WTC11 (cell line): ENCODE results near the gene ANKRD13C. TPM values are rescaled to one million over a fixed set of nuclear protein-coding genes. Genes with fewer than 3 reads are reported as not detected.

Source experiments
- ATAC-seq: fragments of 200-7000 bp; cut with Tn5 transposase; 2 replicates; pipeline ENCODE4 v1.10.0; 2021; ENCODE audit warnings: mild to moderate bottlenecking, moderate library complexity
- CTCF ChIA-PET: fragments of 300-600 bp; sonication (Branson Sonifier 250); formaldehyde crosslinking; loops from one replicate; lab custom pipeline; 2021; ENCODE audit warnings: antibody characterized with exemption; lab: Charles Lee
- POLR2A ChIA-PET: fragments of 350-600 bp; sonication (Branson Sonifier 250); formaldehyde crosslinking; loops from one replicate; lab custom pipeline; 2021; ENCODE audit warnings: antibody characterized with exemption; lab: Charles Lee
- DNase-seq: peaks from one replicate; pipeline ENCODE4 v3.0.0; 2021; ENCODE audit warnings: low spot score
- H3K27ac Mint-ChIP-seq: 2 replicates; pipeline ENCODE4 v1.8.0; 2021; ENCODE audit warnings: mixed read lengths
- H3K27me3 Mint-ChIP-seq: 2 replicates; pipeline ENCODE4 v1.8.0; 2021; ENCODE audit warnings: low read depth, mild to moderate bottlenecking, moderate library complexity, mixed read lengths
- H3K36me3 Mint-ChIP-seq: 2 replicates; pipeline ENCODE4 v1.8.0; 2021; ENCODE audit warnings: mixed read lengths
- H3K4me1 Mint-ChIP-seq: 2 replicates; pipeline ENCODE4 v1.8.0; 2022; ENCODE audit warnings: mixed read lengths
- H3K4me3 Mint-ChIP-seq: 2 replicates; pipeline ENCODE4 v1.8.0; 2021; ENCODE audit warnings: mild to moderate bottlenecking, moderate library complexity, mixed read lengths
- H3K9me3 Mint-ChIP-seq: 2 replicates; pipeline ENCODE4 v1.8.0; 2021; ENCODE audit warnings: mixed read lengths
- AR ChIP-seq: fragments of 250-450 bp; sonication (Bioruptor Pico); IDR thresholded peaks from 2 replicates; pipeline ENCODE4 v1.9.0; 2021; ENCODE audit warnings: mild to moderate bottlenecking
- ARID4B ChIP-seq: sonication (generic); formaldehyde crosslinking; IDR thresholded peaks from 2 replicates; pipeline ENCODE4 v1.8.0; 2023; ENCODE audit warnings: missing genetic modification reagents, mild to moderate bottlenecking, borderline replicate concordance
- E2F5 ChIP-seq: sonication (generic); formaldehyde crosslinking; IDR thresholded peaks from 2 replicates; pipeline ENCODE4 v1.8.1; 2022; ENCODE audit warnings: mild to moderate bottlenecking, moderate library complexity, missing genetic modification reagents
- ELF4 ChIP-seq: sonication (generic); formaldehyde crosslinking; IDR thresholded peaks from 2 replicates; pipeline ENCODE4 v1.8.1; 2022; ENCODE audit warnings: low read depth, mild to moderate bottlenecking, moderate library complexity, missing genetic modification reagents
- ERG ChIP-seq: fragments of 250-450 bp; sonication (Bioruptor Pico); IDR thresholded peaks from 2 replicates; pipeline ENCODE4 v1.8.0; 2021; ENCODE audit warnings: mild to moderate bottlenecking
- HMGXB4 ChIP-seq: sonication (generic); formaldehyde crosslinking; IDR thresholded peaks from 2 replicates; pipeline ENCODE4 v1.8.1; 2023; ENCODE audit warnings: mild to moderate bottlenecking, moderate library complexity, missing genetic modification reagents
- MAX ChIP-seq: sonication (generic); formaldehyde crosslinking; IDR thresholded peaks from 2 replicates; pipeline ENCODE4 v1.8.0; 2022; ENCODE audit warnings: mild to moderate bottlenecking, missing genetic modification reagents
- NFATC4 ChIP-seq: fragments of 250-450 bp; sonication (Bioruptor Pico); IDR thresholded peaks from 2 replicates; pipeline ENCODE4 v1.9.0; 2021; ENCODE audit warnings: mild to moderate bottlenecking
- NR3C1 ChIP-seq: sonication (generic); formaldehyde crosslinking; conservative IDR thresholded peaks from 2 replicates; pipeline ENCODE4 v1.8.1; 2023; ENCODE audit warnings: low read depth, mild to moderate bottlenecking, missing genetic modification reagents
- RELA ChIP-seq: sonication (generic); formaldehyde crosslinking; IDR thresholded peaks from 2 replicates; pipeline ENCODE4 v1.8.1; 2022; ENCODE audit warnings: missing genetic modification reagents, mild to moderate bottlenecking, borderline replicate concordance
- RORB ChIP-seq: fragments of 250-450 bp; sonication (Bioruptor Pico); IDR thresholded peaks from 2 replicates; pipeline ENCODE4 v1.9.0; 2021; ENCODE audit warnings: mild to moderate bottlenecking
- TEAD1 ChIP-seq: sonication (generic); formaldehyde crosslinking; IDR thresholded peaks from 2 replicates; pipeline ENCODE4 v1.8.0; 2022; ENCODE audit warnings: mild to moderate bottlenecking, missing genetic modification reagents
- ZNF219 ChIP-seq: sonication (generic); formaldehyde crosslinking; IDR thresholded peaks from 2 replicates; pipeline ENCODE4 v1.8.0; 2023; ENCODE audit warnings: missing genetic modification reagents, mild to moderate bottlenecking, borderline replicate concordance
- ZNF232 ChIP-seq: sonication (generic); formaldehyde crosslinking; IDR thresholded peaks from 2 replicates; pipeline ENCODE4 v1.8.0; 2022; ENCODE audit warnings: mild to moderate bottlenecking, missing genetic modification reagents
- ZNF263 ChIP-seq: sonication (generic); formaldehyde crosslinking; IDR thresholded peaks from 2 replicates; pipeline ENCODE4 v1.8.1; 2022; ENCODE audit warnings: low read depth, mild to moderate bottlenecking, moderate library complexity, missing genetic modification reagents
- ZNF281 ChIP-seq: sonication (generic); formaldehyde crosslinking; IDR thresholded peaks from 2 replicates; pipeline ENCODE4 v1.8.0; 2023; ENCODE audit warnings: mild to moderate bottlenecking, missing genetic modification reagents
- total RNA-seq: library from RNA; stranded (reverse); gene quantifications from 3 replicates; pipeline ENCODE4 v1.2.3, GENCODE V29; 2021

The ANKRD13C gene
- total RNA-seq, 1 experiment from 2014 or later: 22.5 TPM

- TF ChIP-seq ZNF263 (no peak), ARID4B (CRISPR knock-in tag) (no peak), NR3C1 (no peak), RORB (no peak), TEAD1 (CRISPR knock-in tag) (no peak)
- TF ChIP-seq, all 79 proteins: peak for 0
Measured at GRCh38 chr1:70293186-70293843, 61.2 kb downstream of the ANKRD13C start (continued).

GRCh38 chr1:70290218-70290617 is 64.3 kb downstream of the ANKRD13C start:
- DNase-seq (no peak), ATAC-seq (no peak)
- no peaks in the 10 kb centered on the region for H3K9me3 Mint-ChIP-seq
- no peaks in the 10 kb centered on the region for H3K27me3 Mint-ChIP-seq
- POLR2A ChIA-PET: no interaction called here
- peaks cover 16% of the 10 kb centered on the region for H3K36me3 Mint-ChIP-seq
- TF ChIP-seq ERG (no peak), ZNF281 (CRISPR knock-in tag) (no peak), MAX (no peak), RELA (no peak), ZNF232 (CRISPR knock-in tag) (no peak), ELF4 (CRISPR knock-in tag) (no peak), E2F5 (CRISPR knock-in tag) (no peak), NFATC4 (CRISPR knock-in tag) (no peak), ZNF219 (CRISPR knock-in tag) (no peak), NR3C1 (no peak), HMGXB4 (CRISPR knock-in tag) (no peak), AR (CRISPR knock-in tag) (no peak)
- H3K27ac Mint-ChIP-seq: no peak overlapping the region
- no peaks in the 10 kb centered on the region for H3K4me1 Mint-ChIP-seq
- no peak overlapping the region for H3K4me3 Mint-ChIP-seq
- CTCF ChIA-PET: no interaction called here
